ENCODE data around the gene IARS1. TPM values are rescaled to one million over a fixed set of nuclear protein-coding genes. Genes with fewer than 3 reads are reported as not detected.

The IARS1 gene
- total RNA-seq, 1 experiment from 2014 or later = 403 TPM

DNA sequence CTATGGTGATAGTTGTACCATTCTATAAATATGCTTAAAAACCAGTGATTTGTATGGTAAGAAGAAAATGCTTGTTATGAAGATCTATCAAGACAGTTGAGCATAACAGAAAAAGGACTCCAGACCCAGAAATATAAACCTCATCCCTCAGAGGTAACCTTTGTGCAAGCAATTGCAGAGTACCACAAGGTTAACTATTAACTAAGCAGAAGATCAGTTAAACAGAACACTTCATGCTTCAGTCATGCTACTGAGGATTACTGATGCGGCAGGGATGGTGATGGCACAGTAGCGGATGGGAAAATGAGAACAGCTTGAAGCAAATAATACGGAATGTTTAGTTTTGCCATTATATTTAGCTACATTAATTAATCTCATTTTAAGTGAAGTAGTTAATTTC lies 45.5 kb downstream of the IARS1 start:
- POLR2A ChIA-PET = interaction anchor here (0.9 kb wide), 1 partner anchor 18 kb away, joined by 3 read pairs; no protein-coding TSS in a partner anchor
- Mint-ChIP-seq H3K36me3 (ENCODE audit: insufficient read depth, unreplicated experiment) (peaks cover 95% of the 10 kb centered on the region), H3K9me3 (ENCODE audit: unreplicated experiment) (no peaks in the 10 kb centered on the region), H3K4me1 (ENCODE audit: insufficient read depth, unreplicated experiment) (peaks cover 23% of the 10 kb centered on the region), H3K4me3 (ENCODE audit: unreplicated experiment) (no peak overlapping the region), H3K27me3 (ENCODE audit: insufficient read depth, unreplicated experiment) (no peaks in the 10 kb centered on the region), H3K27ac (ENCODE audit: low read depth, unreplicated experiment) (no peak overlapping the region)
- TF ChIP-seq, protein P1, sequence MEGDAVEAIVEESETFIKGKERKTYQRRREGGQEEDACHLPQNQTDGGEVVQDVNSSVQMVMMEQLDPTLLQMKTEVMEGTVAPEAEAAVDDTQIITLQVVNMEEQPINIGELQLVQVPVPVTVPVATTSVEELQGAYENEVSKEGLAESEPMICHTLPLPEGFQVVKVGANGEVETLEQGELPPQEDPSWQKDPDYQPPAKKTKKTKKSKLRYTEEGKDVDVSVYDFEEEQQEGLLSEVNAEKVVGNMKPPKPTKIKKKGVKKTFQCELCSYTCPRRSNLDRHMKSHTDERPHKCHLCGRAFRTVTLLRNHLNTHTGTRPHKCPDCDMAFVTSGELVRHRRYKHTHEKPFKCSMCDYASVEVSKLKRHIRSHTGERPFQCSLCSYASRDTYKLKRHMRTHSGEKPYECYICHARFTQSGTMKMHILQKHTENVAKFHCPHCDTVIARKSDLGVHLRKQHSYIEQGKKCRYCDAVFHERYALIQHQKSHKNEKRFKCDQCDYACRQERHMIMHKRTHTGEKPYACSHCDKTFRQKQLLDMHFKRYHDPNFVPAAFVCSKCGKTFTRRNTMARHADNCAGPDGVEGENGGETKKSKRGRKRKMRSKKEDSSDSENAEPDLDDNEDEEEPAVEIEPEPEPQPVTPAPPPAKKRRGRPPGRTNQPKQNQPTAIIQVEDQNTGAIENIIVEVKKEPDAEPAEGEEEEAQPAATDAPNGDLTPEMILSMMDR (IDR thresholded peaks at IDR 0.05; ENCODE audit: unreplicated experiment) = no peak
- intact Hi-C loops (cut with micrococcal nuclease) = loop anchor here (5.0 kb wide), 2 partner anchors 44 to 189 kb away; partner anchors contain the start of gene IARS1
- CTCF ChIA-PET = interaction anchor here (6.5 kb wide), 1 partner anchor 110 kb away, joined by 74 read pairs; no protein-coding TSS in a partner anchor
- no TSS peak for BruUV-seq (replicated peaks)
- DNase-seq (ENCODE audit: unreplicated experiment) = no peak

DNA sequence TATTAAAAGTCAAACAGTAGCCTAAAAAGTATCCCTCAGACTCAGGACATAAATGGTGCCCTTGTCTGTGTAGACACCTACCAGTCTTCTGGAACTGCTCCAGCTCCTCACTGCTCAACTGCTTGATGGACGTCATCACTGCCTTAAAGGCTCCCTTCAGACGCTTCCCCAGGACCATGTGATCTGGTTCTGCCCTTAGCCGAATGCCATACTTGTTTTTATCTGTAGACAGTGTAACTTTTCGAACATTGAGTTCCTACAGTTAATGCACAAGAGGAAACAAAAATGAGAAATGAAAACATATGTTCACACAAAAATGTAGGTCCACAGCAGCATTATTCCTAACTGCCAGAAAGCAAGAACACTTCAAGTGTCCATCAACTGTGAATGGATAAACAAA lies 46.2 kb downstream of the IARS1 start:
- H3K4me3 Mint-ChIP-seq (ENCODE audit: unreplicated experiment) = no peak overlapping the region
- H3K27ac Mint-ChIP-seq (ENCODE audit: low read depth, unreplicated experiment) = peak overlapping the region; percentile 22
- DNase-seq (ENCODE audit: unreplicated experiment) = peak; percentile 17
- no TSS peak for BruUV-seq (replicated peaks)
- POLR2A ChIA-PET = no interaction called here
- no peaks in the 10 kb centered on the region for H3K9me3 Mint-ChIP-seq (ENCODE audit: unreplicated experiment)
- no peaks in the 10 kb centered on the region for H3K27me3 Mint-ChIP-seq (ENCODE audit: insufficient read depth, unreplicated experiment)
- intact Hi-C loops (cut with micrococcal nuclease) = loop anchor here (5.0 kb wide), 2 partner anchors 45 to 190 kb away; partner anchors contain the start of gene IARS1
- H3K4me1 Mint-ChIP-seq (ENCODE audit: insufficient read depth, unreplicated experiment) = peaks cover 23% of the 10 kb centered on the region
- H3K36me3 Mint-ChIP-seq (ENCODE audit: insufficient read depth, unreplicated experiment) = peaks cover 95% of the 10 kb centered on the region
- CTCF ChIA-PET = interaction anchor here (2.2 to 6.5 kb wide), 2 partner anchors 105 to 109 kb away, joined by 10 to 74 read pairs; no protein-coding TSS in a partner anchor
- TF ChIP-seq, protein P1 (IDR thresholded peaks at IDR 0.05; ENCODE audit: unreplicated experiment) = no peak

DNA sequence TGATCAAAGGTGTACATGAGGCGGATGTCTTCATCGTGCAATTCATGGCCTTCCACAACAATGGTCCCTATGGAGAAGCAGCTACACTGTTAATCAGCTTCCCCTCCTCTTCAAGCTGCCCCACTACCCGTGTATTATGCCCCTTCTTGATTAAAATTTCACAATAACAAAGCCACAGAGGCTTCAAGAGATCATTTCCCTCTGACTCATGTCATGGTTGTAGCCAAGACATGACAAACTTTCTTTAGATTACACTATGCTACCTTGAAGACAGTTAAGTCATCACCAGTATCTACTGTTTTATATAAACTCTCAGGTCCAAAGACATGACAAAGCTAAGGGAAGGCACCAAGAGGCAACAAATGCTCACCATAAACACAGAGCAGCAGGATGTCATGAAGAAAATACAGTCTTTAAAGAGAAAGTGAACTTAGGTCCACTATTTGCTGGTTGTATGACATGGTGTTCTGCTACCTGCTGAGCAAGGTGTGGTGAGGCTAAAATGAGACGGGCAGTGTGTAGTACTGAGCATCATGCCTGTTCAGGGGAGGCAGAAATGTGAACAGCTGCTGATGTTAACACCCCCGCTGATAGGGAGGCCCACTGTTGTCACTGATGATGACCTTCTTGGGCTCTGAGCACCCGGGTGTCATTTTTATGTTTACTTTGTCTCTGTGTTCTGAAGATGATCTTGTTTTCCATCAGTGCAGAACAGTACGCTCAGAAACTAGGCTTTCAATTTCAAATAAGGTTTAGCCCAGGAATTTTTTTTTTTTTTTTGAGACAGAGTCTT lies 48.3 kb downstream of the IARS1 start:
- Mint-ChIP-seq H3K4me3 (ENCODE audit: unreplicated experiment) (peak overlapping the region; percentile 21), H3K4me1 (ENCODE audit: insufficient read depth, unreplicated experiment) (peaks cover 23% of the 10 kb centered on the region), H3K27me3 (ENCODE audit: insufficient read depth, unreplicated experiment) (no peaks in the 10 kb centered on the region), H3K9me3 (ENCODE audit: unreplicated experiment) (no peaks in the 10 kb centered on the region), H3K36me3 (ENCODE audit: insufficient read depth, unreplicated experiment) (peaks cover 100% of the 10 kb centered on the region), H3K27ac (ENCODE audit: low read depth, unreplicated experiment) (peak overlapping the region; percentile 52)
- TSS peak; percentile 97 for BruUV-seq (replicated peaks)
- POLR2A ChIA-PET = interaction anchor here (0.7 to 1.9 kb wide), 7 partner anchors 9 to 130 kb away, joined by 3 to 12 read pairs (median 4); partner anchors contain the start of gene SPTLC1
- TF ChIP-seq, protein P1 (IDR thresholded peaks at IDR 0.05; ENCODE audit: unreplicated experiment) = no peak
- intact Hi-C loops (cut with micrococcal nuclease) = loop anchor here (2.0 to 5.0 kb wide), 3 partner anchors 47 to 192 kb away; partner anchors contain the start of gene IARS1
- CTCF ChIA-PET = interaction anchor here (0.6 to 6.5 kb wide), 5 partner anchors 17 to 111 kb away, joined by 3 to 74 read pairs (median 7); no protein-coding TSS in a partner anchor
- DNase-seq (ENCODE audit: unreplicated experiment) = peak; percentile 67

Small RNAs within 50 kb of the gene (microRNA-seq; reads per million reads assigned to microRNA genes)
- 9.8 reads per million, percentile 47 among the genes with 10 or more reads in this experiment for gene MIR3651

Other genes starting within 250 kb of the IARS1 start
- 65.5 and 68.0 TPM in 2 replicates for gene SPTLC1, start 178.3 kb downstream of the IARS1 start, total RNA-seq (2022)
- gene NOL8, start 31.7 kb upstream of the IARS1 start, total RNA-seq (2022) = 38.7 and 41.8 TPM in 2 replicates
- 1.5 and 4.2 TPM in 2 replicates for gene CENPP, start 32.3 kb upstream of the IARS1 start, total RNA-seq (2022)
- not detected in 2 replicates for gene OGN, start 110.9 kb upstream of the IARS1 start, total RNA-seq (2022)
- gene OMD, start 130.8 kb upstream of the IARS1 start, total RNA-seq (2022) = 0.61 and 1.4 TPM in 2 replicates
- gene ASPN, start 188.8 kb upstream of the IARS1 start, total RNA-seq (2022) = 0.12 TPM in 1 of 2 replicates, not detected in the other
- 10.2 and 13.5 TPM in 2 replicates for gene ECM2, start 242.3 kb upstream of the IARS1 start, total RNA-seq (2022)